Measurements from ENCODE around the gene CALD1.

CALD1 gene

DNA sequence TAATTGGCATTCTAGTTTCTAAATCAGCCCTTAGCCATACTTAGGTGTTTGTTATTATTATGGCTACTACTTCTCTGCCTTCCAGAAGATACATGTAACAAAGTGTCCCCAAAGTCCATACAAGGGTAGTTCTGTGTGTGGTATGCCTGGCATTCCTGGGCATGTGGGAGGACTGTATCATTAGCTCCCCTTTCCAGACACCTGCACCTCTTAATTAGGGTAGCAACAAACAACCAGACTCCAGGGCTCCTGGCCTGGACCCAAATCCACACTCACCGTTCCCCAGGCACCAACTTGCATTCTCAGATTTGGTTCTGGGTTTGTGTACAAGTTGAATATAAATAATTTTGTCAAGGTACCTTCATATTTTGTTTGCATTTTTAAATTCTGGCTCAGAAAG, 15.5 kb upstream of the CALD1 start:
- DNase-seq (ENCODE audit: low read depth in 2 of 2): no peak

DNA sequence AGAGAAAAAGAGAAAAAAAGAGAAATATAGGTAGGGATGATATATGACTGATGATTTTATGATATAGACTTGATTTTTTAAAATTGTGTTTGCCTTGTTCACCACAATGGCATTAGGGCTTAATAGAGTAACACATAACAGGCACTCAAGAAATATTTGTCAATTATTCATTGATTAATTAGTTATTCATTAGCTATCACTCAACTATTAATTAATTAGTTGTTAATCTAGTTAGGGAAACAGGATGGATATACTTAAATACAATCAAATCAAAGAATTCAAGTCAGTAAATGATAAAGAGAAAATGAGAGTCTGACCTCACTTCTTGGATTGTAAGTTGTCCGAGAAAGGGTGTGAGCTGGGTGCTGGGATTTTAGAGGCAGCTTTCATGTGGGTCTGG, 15.1 kb upstream of the CALD1 start:
- no peak for DNase-seq (ENCODE audit: low read depth in 2 of 2)

DNA sequence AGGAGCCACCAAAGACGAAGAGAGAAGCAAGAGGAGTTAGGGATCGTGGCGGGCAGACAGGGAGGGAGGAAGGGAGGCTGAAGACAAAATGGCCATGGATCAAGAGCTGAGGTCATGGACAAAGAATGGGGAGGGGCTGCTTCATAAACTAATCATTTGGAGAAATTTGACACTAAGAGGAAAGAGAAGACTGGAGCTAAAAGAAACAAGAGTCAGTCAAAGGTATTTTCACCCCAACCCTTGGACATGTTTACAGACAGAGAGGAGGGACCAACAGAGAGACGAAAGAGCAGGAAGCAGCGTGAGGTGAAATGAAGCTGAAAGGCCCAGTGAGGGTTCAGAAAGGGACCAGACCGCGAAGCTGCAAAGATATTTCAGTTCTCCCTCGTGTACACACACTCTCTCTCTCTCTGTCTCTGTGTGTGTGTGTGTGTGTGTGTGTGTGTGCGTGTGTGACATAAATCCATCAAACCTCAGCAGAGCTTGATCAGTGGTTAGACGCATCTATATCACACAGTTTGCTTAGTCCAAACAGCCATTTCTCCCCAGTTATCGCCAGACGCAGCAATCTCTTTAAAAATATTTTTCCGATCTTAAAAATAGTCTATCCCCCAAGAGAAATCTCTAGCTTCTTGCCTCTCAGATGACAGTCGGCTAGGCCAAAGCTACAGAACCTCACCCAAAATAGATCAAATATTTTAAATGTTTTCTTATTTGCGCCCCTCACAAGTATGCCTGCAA, 12.5 kb upstream of the CALD1 start:
- DNase-seq (ENCODE audit: low read depth in 2 of 2): no peak

DNA sequence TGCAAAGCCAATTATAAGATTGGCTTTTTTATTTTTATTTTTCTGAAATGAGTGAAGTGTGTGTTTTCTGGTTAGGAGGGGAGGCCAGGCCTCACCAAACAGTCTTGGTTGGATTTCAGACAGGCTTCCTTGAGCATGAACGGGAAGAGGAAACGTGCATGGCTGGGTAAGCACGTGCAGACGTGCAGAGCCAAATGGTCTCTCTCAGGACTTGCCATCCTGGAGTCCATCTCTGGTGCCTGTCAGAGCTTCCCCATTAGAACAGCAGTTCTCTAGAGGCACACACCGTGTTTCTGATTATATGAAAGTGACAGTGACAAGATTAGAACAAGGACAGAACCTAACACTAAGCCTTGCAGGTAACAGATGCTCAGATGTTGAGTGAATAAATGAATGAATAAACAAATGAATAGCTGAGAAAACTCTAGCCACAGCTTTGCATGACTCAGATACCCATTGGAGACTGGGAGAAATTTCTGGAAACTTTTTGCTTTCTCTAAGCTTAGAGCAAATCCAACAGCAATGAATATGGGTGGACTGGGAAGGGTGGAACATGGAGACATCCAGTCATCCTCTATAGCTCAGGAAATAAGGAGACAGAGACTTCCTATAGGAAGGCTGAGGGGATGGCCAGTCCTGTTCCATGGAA, 11.8 kb upstream of the CALD1 start:
- DNase-seq (ENCODE audit: low read depth in 2 of 2): no peak

DNA sequence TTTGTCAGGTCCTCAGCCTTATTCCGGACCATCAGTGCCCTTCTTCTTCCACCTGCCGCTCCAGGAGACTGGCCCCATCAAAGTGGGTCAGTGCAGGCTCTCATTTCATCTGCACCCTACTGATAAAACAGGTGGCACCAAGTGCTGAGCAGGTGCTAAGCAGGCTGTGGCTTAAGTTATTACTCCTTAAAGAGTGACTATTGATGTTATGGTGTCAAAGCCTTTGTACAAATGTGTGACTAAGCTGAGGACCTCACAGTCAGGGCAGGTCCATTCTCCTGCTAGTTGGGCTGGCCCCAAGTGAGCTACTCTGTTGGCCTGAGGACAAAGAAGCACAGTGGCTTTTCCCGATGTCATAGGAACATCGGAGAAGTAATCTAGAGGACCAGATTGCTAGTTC, 11.2 kb upstream of the CALD1 start:
- DNase-seq (ENCODE audit: low read depth in 2 of 2): no peak

DNA sequence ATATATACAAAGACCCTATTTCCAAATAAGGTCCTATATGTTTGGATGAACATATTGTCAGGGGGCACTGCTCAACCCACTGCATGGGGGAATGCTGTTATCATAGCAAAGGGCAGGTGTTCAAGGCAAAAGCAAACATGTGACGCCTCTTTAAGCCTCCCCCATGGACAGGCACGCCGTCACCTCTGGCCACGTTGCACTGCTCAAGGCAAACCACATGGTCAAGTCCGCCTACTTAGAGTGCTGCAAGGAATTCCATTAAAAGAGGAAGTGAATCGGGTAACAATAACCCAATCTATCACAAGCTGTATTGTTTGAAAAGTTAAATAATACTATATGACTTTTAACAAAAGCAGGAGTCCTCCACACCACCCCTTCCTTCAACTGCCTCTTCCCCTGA, 8.8 kb upstream of the CALD1 start:
- DNase-seq (ENCODE audit: low read depth in 2 of 2): no peak

DNA sequence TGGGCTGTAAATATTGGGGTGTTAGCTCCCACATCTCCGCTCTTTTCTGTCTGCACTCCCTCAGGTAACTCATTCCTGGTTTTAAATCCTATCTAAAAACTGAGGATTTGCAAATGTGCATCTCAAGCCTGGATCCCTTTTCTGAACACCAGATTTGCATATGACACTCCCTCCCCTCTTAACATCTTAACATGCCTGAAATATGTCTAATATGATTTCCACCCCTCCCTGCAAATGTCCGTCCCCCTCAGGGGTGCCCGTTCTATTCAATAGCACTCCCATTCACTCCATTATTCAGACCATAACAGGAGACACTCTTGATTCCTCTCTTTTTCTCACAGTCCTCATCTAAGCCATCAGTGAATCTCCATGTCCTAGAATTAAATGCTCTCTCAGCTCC, 8.3 kb upstream of the CALD1 start:
- no peak for DNase-seq (ENCODE audit: low read depth in 2 of 2)

DNA sequence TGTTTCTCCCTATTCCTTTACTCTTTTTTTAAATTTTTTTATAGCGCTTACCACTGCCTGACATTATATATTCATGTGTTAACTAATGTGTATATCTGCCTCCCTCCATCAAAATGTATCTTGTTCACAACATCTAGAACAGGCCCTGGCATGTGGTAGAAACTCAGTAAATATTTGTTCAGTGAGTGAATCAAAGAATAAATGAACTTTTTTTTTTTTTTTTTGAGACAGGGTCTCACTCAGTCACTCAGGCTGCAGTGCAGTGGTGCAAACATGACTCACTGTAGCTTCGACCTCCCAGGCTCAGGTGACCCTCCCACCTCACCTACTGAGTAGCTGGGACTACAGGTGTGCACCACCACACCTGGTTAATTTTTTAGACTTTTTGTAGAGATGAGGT, 7.5 kb upstream of the CALD1 start:
- DNase-seq (ENCODE audit: low read depth in 2 of 2): no peak

DNA sequence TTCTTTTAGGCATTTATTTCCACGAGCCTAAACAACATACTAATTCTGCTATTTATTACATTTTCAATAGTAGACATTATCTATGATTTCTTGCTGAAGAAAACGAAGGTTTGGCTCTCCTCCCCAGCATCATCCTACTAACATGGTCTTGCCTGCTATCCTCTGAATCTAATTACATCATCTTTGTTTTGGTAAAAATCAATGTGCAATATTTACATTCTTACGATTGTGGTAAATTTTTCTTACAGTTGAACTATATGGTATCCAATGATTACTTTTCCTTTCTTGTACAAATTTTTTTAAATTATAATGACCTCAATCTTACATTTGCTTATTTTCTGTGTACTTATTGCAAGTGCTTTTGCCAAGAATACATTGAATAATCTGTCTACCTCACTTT, 7.0 kb upstream of the CALD1 start:
- no peak for DNase-seq (ENCODE audit: low read depth in 2 of 2)

DNA sequence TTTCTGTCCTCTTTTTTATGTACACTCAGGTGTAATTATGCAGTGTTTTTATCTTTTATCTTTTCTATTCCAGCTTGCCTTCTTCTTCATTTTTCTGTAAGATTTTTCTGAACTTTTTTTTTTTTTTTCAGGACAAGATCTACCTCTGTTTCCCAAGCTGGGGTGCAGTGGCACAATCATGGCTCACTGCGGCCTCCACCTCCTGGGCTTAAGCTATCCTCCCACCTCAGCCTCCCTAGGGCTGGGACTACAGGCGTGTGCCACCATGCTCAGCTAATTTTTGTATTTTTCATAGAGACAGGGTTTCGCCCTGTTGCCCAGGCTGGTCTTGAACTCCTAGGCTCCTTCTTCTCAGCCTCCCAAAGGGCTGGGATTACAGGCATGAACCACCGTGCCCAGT, 6.3 kb upstream of the CALD1 start:
- DNase-seq (ENCODE audit: low read depth in 2 of 2): no peak

DNA sequence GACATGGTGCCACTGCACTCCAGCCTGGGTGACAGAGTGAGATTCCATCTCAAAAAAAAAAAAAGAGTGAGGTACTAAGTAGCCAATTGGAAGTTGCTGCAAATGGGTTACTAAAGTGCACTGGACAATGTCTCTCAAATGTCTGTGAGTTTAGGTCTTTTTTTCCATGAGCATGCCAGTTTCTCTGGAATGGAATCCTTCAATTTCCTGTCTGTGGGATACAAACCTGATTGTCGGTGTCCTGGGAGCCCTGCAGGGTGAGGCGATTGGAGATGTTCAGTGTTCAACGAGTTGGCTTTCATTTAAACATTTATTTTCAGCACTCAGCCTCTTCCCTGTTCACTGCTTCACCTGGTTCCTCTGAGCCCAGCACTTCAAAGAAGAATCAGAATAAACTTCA, 5.3 kb upstream of the CALD1 start:
- no peak for DNase-seq (ENCODE audit: low read depth in 2 of 2)

DNA sequence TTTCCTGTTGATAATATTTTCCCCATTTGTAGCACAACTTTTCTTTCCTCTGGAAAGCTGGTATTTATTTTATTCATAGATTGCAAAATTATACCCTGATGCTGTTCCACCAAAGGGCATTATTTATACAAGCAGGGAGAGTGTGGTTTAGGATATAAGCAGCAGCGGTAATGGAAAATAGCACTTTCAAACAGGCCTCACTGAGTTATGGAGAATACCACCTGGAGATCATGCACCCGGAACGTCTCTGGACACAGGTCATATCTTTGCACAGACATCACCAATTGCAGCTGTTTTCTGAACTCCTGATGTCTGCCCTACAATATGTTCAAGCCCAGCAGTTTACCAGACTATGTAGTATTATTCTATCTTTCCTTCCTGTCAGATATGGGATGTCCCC, 2.0 kb upstream of the CALD1 start:
- no peak for DNase-seq (ENCODE audit: low read depth in 2 of 2)

DNA sequence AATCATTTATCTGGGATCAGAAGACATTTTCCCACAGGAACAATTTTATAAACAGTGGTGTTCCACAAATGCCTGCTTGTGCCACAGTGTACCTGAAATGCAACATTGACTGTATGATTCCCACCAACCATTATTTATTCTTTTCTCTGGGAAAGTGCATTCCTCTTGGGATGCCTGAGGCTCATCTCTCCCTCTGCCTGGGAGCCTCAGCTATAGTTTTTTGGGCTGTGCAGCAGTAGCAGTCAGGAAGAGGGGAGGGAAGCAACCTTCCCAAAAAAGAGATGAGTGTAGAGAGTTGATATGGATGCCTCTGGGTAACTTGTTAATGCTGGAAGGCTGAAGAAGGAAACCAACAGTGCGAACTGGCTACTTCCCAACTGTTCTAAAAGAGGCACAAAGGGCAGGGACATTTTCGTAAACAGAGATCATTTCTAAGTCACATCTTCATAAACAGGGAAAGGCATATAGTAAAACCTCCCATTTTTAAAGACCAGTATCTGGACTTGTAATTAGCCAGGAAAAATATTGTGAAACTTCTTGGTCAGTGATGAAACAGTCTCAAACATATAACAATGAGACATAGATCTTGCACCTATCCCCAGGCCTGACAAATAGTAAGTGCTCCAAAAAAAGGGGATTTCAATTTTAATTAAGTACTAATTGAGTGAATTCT, 1.4 kb upstream of the CALD1 start:
- DNase-seq (ENCODE audit: low read depth in 2 of 2): no peak

DNA sequence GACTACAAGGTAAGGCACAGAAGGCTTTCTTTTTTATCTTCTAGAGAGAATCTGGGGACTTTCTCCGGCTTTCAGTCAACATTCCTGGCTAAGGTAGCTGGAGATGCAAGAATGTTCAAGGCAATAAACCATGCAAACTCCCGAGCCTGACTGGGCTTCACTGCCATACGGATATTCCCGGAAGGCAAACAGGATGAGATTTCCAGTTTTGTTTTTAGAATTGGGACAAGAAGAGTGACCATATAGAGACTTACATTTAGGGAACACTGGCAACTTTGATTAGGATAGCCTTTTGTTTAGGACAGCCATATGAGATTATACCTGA, 269 bp downstream of the CALD1 start:
- DNase-seq (ENCODE audit: low read depth in 2 of 2): no peak

DNA sequence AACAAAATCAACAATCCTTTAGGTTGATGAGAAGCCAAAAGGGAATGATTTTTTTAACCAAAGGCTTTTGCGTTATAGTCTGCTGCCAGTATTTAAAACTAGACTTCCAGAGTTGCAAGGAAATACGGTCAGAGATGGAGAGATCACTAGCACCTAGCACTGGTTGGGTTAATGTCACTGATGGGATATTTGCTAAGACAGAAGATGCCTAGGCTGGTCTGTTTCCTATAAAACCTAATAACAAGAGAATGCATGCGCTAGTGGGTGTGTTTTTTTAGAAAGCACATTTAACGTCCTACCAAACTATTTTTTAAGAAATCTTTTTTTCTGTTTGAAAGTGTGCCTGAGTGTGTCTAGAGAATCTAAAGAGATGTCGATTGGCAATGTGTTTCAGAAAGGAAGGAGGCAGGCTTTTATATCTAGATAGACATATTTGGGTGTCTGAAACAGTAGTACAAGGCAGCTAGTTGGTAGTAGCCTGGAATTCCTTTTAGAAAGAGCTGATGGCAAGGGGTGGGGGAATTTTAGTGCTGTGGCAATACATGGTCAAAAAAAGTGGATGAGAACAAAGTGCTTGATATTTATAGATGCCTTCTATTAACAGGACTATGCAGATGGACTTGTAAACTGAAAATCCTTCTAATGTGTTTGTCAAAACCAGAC, 863 bp downstream of the CALD1 start:
- DNase-seq (ENCODE audit: low read depth in 2 of 2): no peak

DNA sequence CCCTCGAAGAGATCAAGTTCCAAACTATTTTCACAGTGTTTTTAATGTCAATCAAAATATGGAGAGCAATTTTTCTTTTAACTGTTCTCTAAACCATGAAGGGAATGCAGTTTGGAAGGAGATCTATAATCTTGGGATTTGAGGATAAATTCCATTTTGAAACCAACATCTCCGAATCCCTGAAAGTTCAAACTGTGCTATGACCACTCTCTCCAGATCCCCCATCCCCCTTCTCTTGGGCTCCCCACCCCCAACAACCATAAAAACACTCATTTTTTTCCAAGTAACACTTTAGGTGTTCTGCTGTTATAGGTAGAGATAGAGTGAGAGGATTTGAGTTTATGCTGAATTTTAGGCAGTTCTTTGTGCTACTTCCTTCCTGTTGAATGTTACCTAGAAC, 1.7 kb downstream of the CALD1 start:
- DNase-seq (ENCODE audit: low read depth in 2 of 2): no peak

DNA sequence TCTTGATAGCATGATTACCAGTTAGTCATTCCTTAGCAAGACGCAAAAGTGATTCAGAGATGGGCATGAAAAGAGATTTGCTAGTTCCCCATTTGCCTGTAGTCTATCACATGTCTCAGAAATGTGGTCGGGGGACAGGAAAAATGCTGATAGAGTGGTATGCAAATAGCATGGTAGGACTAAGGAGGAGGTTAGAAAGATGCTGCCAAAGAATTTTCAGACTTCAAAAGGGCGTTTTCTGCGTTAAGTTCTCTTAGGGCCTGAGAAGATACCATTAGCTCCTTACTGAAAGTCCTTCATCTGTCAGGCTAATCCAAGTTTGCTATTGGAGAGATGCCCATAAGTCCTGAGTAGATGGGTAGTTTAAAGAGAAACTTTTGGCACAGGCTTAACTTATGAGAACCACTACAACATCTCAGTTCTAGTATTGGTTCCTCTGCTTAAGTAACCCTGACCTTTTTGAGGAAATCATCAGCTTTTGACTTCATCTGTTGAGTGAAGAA, 2.7 kb downstream of the CALD1 start:
- DNase-seq (ENCODE audit: low read depth in 2 of 2): no peak

DNA sequence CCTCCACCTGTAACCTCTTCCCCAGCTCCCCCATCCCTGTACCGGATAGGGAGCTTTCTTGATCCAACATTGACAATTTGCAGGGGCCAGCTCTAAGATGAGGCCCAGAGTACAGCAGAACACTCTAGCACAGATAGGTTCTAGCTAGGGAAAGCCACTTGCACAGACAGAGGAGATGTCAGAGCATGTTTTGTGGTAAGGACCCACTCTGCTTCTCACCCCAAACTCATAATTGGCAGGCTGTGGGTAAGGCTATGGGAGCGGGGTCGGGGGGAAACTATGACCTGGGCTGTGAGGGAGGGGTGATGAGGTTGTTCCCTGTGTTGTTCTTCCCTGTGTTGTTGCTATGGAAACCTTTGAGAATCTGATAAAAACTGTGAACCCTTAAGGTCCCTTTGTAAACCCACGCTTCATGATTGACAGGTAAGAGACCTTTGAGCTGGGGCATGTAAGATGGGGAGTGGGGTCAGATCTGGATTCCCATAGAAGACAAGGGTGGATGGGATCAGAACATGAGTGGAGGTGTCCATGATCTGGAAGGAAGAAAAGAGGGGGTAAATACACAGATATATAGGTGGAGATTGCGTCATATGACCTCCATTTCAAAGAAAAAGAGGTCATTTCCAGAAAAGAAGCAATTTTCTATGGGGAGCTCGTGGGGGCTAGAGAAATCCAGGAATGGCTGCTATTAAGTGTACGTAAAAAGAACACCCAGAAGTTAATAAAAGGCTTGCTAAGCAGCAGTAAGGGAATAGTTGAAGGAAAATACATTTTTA, 4.0 kb downstream of the CALD1 start:
- no peak for DNase-seq (ENCODE audit: low read depth in 2 of 2)

DNA sequence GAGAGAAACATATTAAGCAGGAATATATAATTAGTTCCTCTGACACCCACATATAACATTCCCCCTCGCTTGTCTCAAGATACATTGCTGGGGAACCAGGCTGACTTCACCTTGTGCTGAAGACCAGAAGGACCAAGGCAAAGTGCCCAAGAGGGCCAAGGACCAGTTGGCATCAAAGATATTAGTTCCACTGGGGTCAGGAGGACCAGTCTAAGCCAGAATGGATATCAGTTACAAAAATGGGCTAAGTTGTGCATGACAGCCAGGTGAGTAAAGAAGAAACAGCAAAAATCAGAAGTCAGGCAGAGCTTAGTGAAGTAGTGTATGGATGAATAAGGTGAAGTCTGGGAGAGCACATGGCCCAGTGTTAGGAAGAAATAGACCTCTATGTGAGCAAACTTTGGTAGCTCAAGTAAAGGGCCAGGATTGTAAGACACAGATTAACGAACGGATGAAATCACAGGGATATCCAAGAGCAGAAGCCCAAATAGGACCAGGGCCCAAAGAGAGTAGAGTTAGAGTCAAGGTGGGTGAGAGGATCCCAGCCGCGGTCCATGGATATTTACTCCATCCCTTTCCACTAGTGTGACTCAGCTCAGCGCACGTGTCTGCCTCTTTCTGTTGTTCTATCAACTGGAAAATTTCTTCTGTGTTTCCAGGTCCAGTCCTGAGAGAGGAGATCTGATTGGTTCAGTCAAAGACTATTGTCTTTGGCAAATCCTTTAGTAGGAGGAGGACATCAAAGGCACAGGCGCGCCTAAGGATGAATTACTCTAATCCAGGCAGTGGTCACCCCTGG, 5.0 kb downstream of the CALD1 start:
- no peak for DNase-seq (ENCODE audit: low read depth in 2 of 2)

DNA sequence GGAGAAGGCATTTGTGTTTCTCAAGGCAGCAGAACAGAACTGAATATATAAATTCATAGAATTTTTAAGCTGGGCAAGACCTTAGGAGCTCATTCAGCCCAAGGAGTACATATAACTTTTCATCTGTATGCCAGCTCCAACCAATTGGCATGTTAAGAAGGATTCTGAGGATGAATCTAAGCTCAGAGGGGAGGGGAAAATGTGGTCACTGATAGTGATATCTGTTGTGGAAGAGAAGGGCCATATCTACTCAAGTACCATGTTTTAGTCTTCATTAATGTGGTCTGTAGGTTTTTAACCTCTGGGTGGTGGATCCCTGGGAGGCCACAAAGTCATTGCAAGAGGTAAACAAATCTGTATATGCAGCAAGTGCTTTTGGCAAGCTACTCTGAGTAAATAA, 6.4 kb downstream of the CALD1 start:
- DNase-seq (ENCODE audit: low read depth in 2 of 2): no peak

DNA sequence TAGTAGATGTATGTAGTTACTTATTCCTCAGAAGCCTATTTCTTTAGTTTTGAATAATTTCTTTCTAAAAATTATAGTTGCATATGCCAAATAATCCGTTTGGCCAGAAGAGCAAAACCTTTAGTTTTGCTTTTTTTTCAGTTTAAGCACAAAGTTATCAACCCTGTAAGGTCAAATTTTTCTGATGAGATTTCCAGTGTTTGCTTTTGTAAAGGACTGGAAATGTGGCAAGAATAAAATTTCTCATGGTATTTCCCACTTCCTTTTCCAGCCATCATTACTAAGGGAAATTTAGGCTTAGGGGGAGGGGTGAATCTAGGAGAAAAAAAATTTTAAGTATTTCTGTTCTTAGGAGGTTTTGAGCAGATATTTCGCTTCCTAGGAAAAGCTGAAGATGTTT, 7.6 kb downstream of the CALD1 start:
- DNase-seq (ENCODE audit: low read depth in 2 of 2): no peak

Data from activated CD4-positive, alpha-beta T cell treated with anti-CD3 and anti-CD28 coated beads for 24 hours (primary cell).